Gastrocnemius medialis (tissue), 4 donors: ENCODE results near the gene ALDOA. TPM values are rescaled to one million over a fixed set of nuclear protein-coding genes. Genes with fewer than 3 reads are reported as not detected.
"Not testable (repeated sequence)": the region's sequence is repeated elsewhere in the genome, so short reads cannot be mapped to it uniquely, and the experiment has no call there.

Source experiments
- ATAC-seq, 2 donors: fragments of 150-250 bp; one replicate each; pipeline ENCODE4 v1.9.1; 2016
- DNase-seq, 2 donors: peaks; one replicate each; pipeline ENCODE4 v3.0.0-alpha.2; 2019
- H3K27ac ChIP-seq, 4 donors: fragments of 200-600 bp; sonication (generic); 1 replicate in 1 of 4; 2 replicates in 3 of 4; pipeline ENCODE4 v1.5.1; 2016 to 2018; ENCODE audit warnings: mild to moderate bottlenecking in 2 of 4, moderate library complexity in 1 of 4
- H3K27me3 ChIP-seq, 3 donors: fragments of 200-600 bp; sonication (generic) in 2 of 3; 1 replicate in 1 of 3; 2 replicates in 2 of 3; pipeline versions ENCODE4 v1.5.1 to v1.6.0; 2016 to 2019; ENCODE audit warnings: mild to moderate bottlenecking in 1 of 3, moderate library complexity in 1 of 3
- H3K36me3 ChIP-seq, 2 donors: fragments of 200-600 bp; sonication (generic) in 1 of 2; one replicate each; pipeline ENCODE4 v1.5.1; 2017 to 2018
- H3K4me1 ChIP-seq, 2 donors: fragments of 200-600 bp; sonication (generic) in 1 of 2; one replicate each; pipeline ENCODE4 v1.5.1; 2016 to 2017; ENCODE audit warnings: mild to moderate bottlenecking in 2 of 2
- H3K4me3 ChIP-seq, 4 donors: fragments of 200-600 bp; sonication (generic) in 3 of 4; 1 replicate in 1 of 4; 2 replicates in 3 of 4; pipeline ENCODE4 v1.5.1; 2016 to 2019; ENCODE audit warnings: mild to moderate bottlenecking in 2 of 4
- H3K9me3 ChIP-seq, 3 donors: fragments of 200-600 bp; sonication (generic) in 2 of 3; 1 replicate in 1 of 3; 2 replicates in 2 of 3; pipeline ENCODE4 v1.5.1; 2016 to 2019
- CTCF ChIP-seq, 5 experiments: fragments of 450-650 bp in 3 of 5; fragments of 200-600 bp in 2 of 5; sonication (generic) in 2 of 5; IDR thresholded peaks in 4 of 5; conservative IDR thresholded peaks in 1 of 5; 1 replicate in 4 of 5; 2 replicates in 1 of 5; pipeline ENCODE4 v1.5.1; 2016 to 2019; ENCODE audit warnings: antibody characterized with exemption in 5 of 5, mild to moderate bottlenecking in 3 of 5, moderate library complexity in 3 of 5
- POLR2A ChIP-seq, 2 donors: fragments of 450-650 bp; IDR thresholded peaks; one replicate each; pipeline ENCODE4 v1.6.1; 2017; ENCODE audit warnings: antibody characterized with exemption in 2 of 2, mild to moderate bottlenecking in 2 of 2, moderate library complexity in 2 of 2
- in situ Hi-C, 4 donors: fragments of 200-750 bp; cut with MboI; loops; one replicate each; pipeline versions ENCODE4 v1.15.0 to v1.8.0; 2017; ENCODE audit warnings: low sequenced_read_pairs in 4 of 4
- intact Hi-C: fragments of 100-400 bp; cut with DNase I; formaldehyde crosslinking; loops from one replicate; pipeline ENCODE4 v1.15.1; 2023; ENCODE audit warnings: low total_unique reads
- total RNA-seq, 4 donors: library from RNA; depleted of rRNA; stranded (reverse); fragments of >200 nt; gene quantifications; one replicate each; pipeline versions ENCODE4 v1.1.0 to v1.2.3, GENCODE V29; 2016

ALDOA gene
- total RNA-seq, 4 donors from 2014 or later, result 6,096 to 10,805 (median 7,093) TPM

- Histone ChIP-seq H3K4me3 (no peak within 1 kb of the TSS), H3K4me1 (no peaks in the 10 kb centered on the region), H3K9me3 (no peaks in the 10 kb centered on the region), H3K27me3 (no peaks in the 10 kb centered on the region), H3K36me3 (peaks cover 0 to 36% of the 10 kb centered on the region in 2 donors), H3K27ac (no peak within 1 kb of the TSS)
- TF ChIP-seq POLR2A (IDR thresholded peaks at IDR 0.05), result no peak
- TF ChIP-seq CTCF (IDR thresholded peaks at IDR 0.05 in 4 of 5, conservative IDR thresholded peaks at IDR 0.05 in 1 of 5), result no peak
- DNase-seq (no peak), ATAC-seq (no peak)
- intact Hi-C loops (no loop called here), in situ Hi-C loops (loop anchor here in 1 of 4 donors (25.0 kb wide), 1 partner anchor 299 kb away; the partner anchor contains the start of gene ZNF771)
These were observed 47.6 kb downstream of the ALDOA start, which contains the start of gene GDPD3 for GRCh38 chr16:30113031-30113710. Gene GDPD3 (minus strand): TSS chr16:30113537. CDS start chr16:30113478, 59 bp downstream.

GRCh38 chr16:30113711-30114333 is 48.3 kb downstream of the ALDOA start:
- no peak for ATAC-seq
- Histone ChIP-seq H3K9me3 (no peaks in the 10 kb centered on the region), H3K27me3 (no peaks in the 10 kb centered on the region), H3K4me1 (no peaks in the 10 kb centered on the region), H3K36me3 (peaks cover 0 to 39% of the 10 kb centered on the region in 2 donors), H3K4me3 (no peak overlapping the region), H3K27ac (no peak overlapping the region)
- in situ Hi-C loops, result loop anchor here in 1 of 4 donors (25.0 kb wide), 1 partner anchor 298 kb away; the partner anchor contains the start of gene ZNF771
- no peak for DNase-seq
- TF ChIP-seq CTCF (IDR thresholded peaks at IDR 0.05 in 4 of 5, conservative IDR thresholded peaks at IDR 0.05 in 1 of 5) (no peak), POLR2A (IDR thresholded peaks at IDR 0.05) (no peak)
- intact Hi-C loops, result no loop called here

DNA sequence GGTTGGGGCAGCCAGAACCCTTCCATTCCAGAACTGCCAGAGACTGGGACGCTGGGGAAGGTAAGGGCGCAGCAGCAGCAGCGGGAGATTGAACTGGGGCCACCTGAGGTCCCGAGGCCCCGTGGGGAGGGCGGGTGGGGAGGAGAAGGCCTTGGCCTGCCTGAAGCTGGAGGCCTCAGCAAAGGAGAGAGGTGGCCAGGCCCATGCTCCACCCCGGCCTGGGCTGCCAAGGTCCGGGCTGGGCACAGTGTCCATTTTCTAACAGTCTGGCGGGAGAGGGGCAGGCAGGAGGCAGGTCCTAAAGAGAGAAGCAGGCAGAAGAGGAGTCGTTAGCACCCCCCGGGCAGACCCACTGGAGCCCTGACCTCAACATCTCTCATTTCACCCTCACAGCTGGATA is 48.9 kb downstream of the ALDOA start:
- no peaks in the 10 kb centered on the region for H3K9me3 ChIP-seq
- TF ChIP-seq POLR2A (IDR thresholded peaks at IDR 0.05) (no peak), CTCF (IDR thresholded peaks at IDR 0.05 in 4 of 5, conservative IDR thresholded peaks at IDR 0.05 in 1 of 5) (no peak)
- H3K27ac ChIP-seq, result no peak overlapping the region
- in situ Hi-C loops, result loop anchor here in 1 of 4 donors (25.0 kb wide), 1 partner anchor 298 kb away; the partner anchor contains the start of gene ZNF771
- no peaks in the 10 kb centered on the region for H3K27me3 ChIP-seq
- H3K4me3 ChIP-seq, result no peak overlapping the region
- no peaks in the 10 kb centered on the region for H3K4me1 ChIP-seq
- peaks cover 0 to 45% of the 10 kb centered on the region in 2 donors for H3K36me3 ChIP-seq
- ATAC-seq, result no peak
- DNase-seq, result no peak
- intact Hi-C loops, result no loop called here

DNA sequence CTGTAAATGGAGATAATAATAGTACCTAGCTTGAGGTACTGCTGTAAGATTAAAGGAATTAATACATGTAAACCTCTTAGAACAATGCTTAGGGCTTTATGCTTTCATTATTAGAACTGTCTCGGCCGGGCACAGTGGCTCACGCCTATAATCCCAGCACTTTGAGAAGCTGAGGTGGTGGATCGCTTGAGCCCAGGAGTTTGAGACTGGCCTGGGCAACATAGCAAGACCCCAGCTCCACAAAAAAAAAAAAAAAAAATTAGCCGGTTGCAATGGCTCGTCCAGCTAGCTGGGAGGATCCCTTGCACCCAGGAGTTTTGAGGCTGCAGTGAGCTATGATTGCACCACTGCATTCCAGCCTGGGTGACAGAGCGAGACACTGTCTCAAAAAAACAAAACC is 49.3 kb downstream of the ALDOA start:
- H3K4me1 ChIP-seq, intact Hi-C loops, ATAC-seq, H3K27ac ChIP-seq, H3K27me3 ChIP-seq, H3K4me3 ChIP-seq, DNase-seq, H3K9me3 ChIP-seq: not testable (repeated sequence)
- peaks cover 0 to 49% of the 10 kb centered on the region in 2 donors for H3K36me3 ChIP-seq
- in situ Hi-C loops, result loop anchor here in 2 of 4 donors (5.0 to 25.0 kb wide), 2 partner anchors 63 to 297 kb away; partner anchors contain the start of gene ZNF771 (in 1 of the 2)

DNA sequence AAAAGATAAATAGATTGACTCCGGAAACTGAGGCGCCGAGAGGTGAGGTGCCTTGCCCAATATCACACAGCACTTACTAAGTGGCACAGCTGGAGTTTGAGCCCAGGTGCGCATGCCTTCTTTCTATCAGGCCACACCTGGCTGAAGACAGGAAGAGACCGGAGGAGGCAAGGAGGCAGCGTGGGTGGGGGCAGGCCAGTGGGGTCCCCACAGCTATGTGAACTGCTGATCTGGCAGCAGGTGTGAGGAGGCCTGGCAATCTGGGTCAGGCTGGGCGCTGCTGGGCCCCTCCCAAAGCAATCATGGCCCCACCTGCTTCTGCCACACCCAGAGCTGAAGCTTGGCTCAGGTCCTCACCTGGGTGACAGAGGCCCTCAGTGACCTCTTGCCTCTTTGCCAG is 49.7 kb downstream of the ALDOA start:
- no peaks in the 10 kb centered on the region for H3K9me3 ChIP-seq
- ATAC-seq, result no peak
- no peak for TF ChIP-seq CTCF (IDR thresholded peaks at IDR 0.05 in 4 of 5, conservative IDR thresholded peaks at IDR 0.05 in 1 of 5)
- no peak for TF ChIP-seq POLR2A (IDR thresholded peaks at IDR 0.05)
- H3K27ac ChIP-seq, result no peak overlapping the region
- intact Hi-C loops, result no loop called here
- no peak overlapping the region for H3K4me3 ChIP-seq
- in situ Hi-C loops, result loop anchor here in 2 of 4 donors (5.0 to 25.0 kb wide), 2 partner anchors 63 to 297 kb away; partner anchors contain the start of gene ZNF771 (in 1 of the 2)
- no peaks in the 10 kb centered on the region for H3K4me1 ChIP-seq
- no peak for DNase-seq
- H3K36me3 ChIP-seq, result peaks cover 0 to 50% of the 10 kb centered on the region in 2 donors
- no peaks in the 10 kb centered on the region for H3K27me3 ChIP-seq
